ENCODE data around the gene MEN1. TPM values are rescaled to one million over a fixed set of nuclear protein-coding genes. Genes with fewer than 3 reads are reported as not detected.

Gene MEN1
- total and polyA plus RNA-seq, 10 donors, result 17.8 to 33.6 (median 27.2) TPM

DNA sequence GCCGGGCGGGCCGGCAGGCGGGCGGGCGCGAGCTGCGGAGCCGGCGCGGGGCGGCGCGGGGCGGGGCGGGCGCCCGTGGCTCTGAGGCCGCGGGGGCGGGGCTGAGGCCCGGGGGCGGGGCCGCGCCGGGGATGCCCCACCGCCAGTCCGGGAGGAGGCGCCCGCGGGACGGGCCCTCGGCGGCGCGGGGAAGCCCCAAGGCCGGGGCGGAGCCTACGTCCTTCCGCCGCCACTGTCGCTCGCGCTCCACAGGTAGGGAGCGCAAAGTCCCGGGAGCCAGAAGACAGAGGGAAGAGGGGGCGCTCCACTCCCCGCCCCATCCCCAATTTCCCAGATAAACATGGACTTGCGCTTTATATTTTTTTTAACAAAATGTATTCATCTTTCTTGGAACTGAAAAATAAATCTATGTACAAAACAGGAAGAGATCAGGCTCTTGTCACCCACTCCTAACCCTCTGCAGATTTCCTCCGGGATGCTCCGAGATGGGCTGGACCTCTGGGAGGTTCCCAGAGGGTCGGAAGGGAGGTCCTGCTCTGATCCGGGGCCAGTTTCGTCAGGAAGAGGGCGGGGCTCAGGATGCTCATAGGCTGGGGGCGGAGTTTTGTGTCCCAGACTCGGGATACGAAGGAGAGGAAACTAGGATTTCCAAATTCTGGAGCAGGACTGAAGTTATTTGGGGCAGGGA, 7.0 kb downstream of the MEN1 start, which contains the start of gene MAP4K2:
Gene MAP4K2, minus strand, starts transcription at position 57 of the 688 bp plus-strand sequence. CDS start 65 bp downstream, outside the sequence.
- WGBS, 5 donors, result 0 to 1% (median 1%) methylated on average over 23 to 58 of the region's 58 CpGs
- peak; percentile 65 to 77 (median 77) for TF ChIP-seq POLR2AphosphoS5 (IDR thresholded peaks at IDR 0.05)
- TF ChIP-seq POLR2A (IDR thresholded peaks at IDR 0.05), result no peak
- TF ChIP-seq, protein P1, sequence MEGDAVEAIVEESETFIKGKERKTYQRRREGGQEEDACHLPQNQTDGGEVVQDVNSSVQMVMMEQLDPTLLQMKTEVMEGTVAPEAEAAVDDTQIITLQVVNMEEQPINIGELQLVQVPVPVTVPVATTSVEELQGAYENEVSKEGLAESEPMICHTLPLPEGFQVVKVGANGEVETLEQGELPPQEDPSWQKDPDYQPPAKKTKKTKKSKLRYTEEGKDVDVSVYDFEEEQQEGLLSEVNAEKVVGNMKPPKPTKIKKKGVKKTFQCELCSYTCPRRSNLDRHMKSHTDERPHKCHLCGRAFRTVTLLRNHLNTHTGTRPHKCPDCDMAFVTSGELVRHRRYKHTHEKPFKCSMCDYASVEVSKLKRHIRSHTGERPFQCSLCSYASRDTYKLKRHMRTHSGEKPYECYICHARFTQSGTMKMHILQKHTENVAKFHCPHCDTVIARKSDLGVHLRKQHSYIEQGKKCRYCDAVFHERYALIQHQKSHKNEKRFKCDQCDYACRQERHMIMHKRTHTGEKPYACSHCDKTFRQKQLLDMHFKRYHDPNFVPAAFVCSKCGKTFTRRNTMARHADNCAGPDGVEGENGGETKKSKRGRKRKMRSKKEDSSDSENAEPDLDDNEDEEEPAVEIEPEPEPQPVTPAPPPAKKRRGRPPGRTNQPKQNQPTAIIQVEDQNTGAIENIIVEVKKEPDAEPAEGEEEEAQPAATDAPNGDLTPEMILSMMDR (IDR thresholded peaks at IDR 0.05 in 8 of 11, conservative IDR thresholded peaks at IDR 0.05 in 3 of 11), result peak in 5 of 11 experiments; percentile 12 to 35 (median 27)
- H3K4me1 ChIP-seq, result peaks cover 45 to 85% (median 59%) of the 10 kb centered on the region in 6 donors
- intact Hi-C loops (cut with DNase I; ENCODE audit: low total_unique reads), result no loop called here
- peak within 1 kb of the TSS; percentile 56 to 95 (median 70) for H3K4me3 ChIP-seq
- peak within 1 kb of the TSS; percentile 79 to 94 (median 88) for H3K27ac ChIP-seq
- DNase-seq, result peak; percentile 98
- H3K36me3 ChIP-seq, result peaks cover 0 to 72% (median 25%) of the 10 kb centered on the region in 6 donors
- H3K27me3 ChIP-seq (replicated peaks in 1 of 7), result no peaks in the 10 kb centered on the region
- no peaks in the 10 kb centered on the region for H3K9me3 ChIP-seq

DNA sequence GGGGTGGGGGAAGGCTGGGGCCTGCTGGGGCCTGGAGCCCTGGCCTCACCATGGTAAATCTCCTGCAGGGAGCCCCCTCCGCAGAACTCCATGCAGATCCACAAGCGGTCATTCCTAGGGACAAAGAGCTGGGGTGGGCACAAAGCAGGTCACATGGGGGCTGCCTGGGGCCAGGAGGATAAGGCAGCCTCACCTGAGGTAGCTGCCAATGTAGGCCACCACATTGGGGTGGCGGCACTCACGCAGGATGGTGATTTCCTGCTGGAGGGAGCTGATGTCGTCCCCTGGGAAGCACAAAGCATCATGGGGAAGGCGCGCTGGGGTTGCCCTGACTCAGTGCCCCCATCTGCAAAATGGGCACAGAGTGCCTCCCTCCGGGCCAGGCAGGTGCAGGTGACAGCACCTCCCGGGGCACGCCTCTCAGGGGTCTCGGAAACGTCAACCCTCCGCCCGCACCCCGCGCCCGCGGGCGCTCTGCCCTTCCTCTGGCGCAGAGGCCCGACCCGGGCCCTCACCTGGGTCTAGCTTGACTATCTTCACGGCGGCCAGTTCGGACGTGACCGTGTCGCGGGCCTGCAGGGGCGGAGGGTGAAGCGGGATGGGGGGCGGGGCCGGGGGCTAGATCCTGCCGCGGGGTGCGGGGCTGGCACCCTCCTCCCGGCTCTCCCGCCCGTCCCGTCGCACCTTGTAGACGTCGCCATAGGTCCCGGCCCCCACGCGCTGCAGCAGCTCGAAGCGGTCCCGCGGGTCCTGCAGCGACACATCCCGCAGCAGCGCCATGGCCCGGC, 7.8 kb downstream of the MEN1 start:
- peaks cover 45 to 85% (median 64%) of the 10 kb centered on the region in 6 donors for H3K4me1 ChIP-seq
- peak overlapping the region; percentile 59 to 94 (median 85) for H3K27ac ChIP-seq
- DNase-seq, result peak; percentile 78
- 3 to 9% (median 6%) methylated on average over 20 to 54 of the region's 54 CpGs for WGBS, 5 donors
- TF ChIP-seq POLR2AphosphoS5 (IDR thresholded peaks at IDR 0.05) (peak in 2 of 3 donors; percentile 28 to 48), POLR2A (IDR thresholded peaks at IDR 0.05) (no peak)
- H3K4me3 ChIP-seq, result peak overlapping the region; percentile 56 to 95 (median 68)
- no peaks in the 10 kb centered on the region for H3K9me3 ChIP-seq
- H3K27me3 ChIP-seq (replicated peaks in 1 of 7), result no peaks in the 10 kb centered on the region
- intact Hi-C loops (cut with DNase I; ENCODE audit: low total_unique reads), result no loop called here
- peaks cover 0 to 73% (median 26%) of the 10 kb centered on the region in 6 donors for H3K36me3 ChIP-seq

DNA sequence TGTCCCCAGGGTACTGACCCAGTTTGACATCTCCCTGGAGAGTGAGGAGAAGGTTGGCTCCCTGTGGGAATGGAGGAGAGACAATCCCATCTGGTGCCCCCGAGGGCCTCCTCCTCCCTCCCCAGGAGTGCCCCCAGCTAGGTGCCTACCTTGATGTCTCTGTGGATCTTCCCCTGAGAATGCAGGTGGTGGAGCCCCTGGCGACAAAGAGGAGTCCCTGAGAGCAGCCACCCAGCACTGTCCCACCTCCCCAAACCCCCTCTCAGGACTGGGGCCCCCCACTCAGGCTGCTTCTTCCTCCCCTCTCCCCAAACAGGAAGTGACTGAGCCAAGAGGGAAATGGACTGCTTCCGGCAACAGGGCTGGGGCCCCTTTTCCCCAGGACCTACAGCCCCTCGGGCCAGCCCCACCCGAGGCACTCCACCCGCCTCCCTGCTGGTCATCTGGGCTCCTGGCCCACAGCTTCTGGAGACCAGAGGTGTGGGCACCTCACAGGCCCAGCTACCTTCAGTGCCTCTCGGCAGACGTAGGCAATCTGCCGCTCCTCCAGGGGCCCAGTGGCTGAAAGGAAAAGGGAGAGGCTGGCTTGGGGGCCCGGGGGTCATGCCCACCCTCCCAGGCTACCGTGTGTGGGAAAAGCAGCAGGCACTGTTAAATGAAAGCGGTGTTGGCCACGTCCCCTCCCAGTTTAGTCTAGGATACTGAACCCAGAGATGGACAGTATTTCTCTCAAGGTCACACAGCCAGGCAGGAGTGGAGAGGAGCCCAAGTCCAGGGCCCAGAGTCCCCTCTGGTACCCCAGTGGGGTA, 8.6 kb downstream of the MEN1 start:
- H3K27me3 ChIP-seq (replicated peaks in 1 of 7), result no peaks in the 10 kb centered on the region
- peak overlapping the region; percentile 56 to 95 (median 68) for H3K4me3 ChIP-seq
- H3K4me1 ChIP-seq, result peaks cover 45 to 85% (median 68%) of the 10 kb centered on the region in 6 donors
- peak overlapping the region; percentile 59 to 94 (median 85) for H3K27ac ChIP-seq
- peaks cover 0 to 73% (median 33%) of the 10 kb centered on the region in 6 donors for H3K36me3 ChIP-seq
- TF ChIP-seq POLR2AphosphoS5 (IDR thresholded peaks at IDR 0.05) (peak in 2 of 3 donors; percentile 22 to 28), POLR2A (IDR thresholded peaks at IDR 0.05) (no peak)
- TF ChIP-seq, protein P1 (IDR thresholded peaks at IDR 0.05 in 8 of 11, conservative IDR thresholded peaks at IDR 0.05 in 3 of 11), result no peak
- peak; percentile 81 for DNase-seq
- no peaks in the 10 kb centered on the region for H3K9me3 ChIP-seq
- 16 to 27% (median 23%) methylated on average over 11 to 13 of the region's 13 CpGs for WGBS, 5 donors
- intact Hi-C loops (cut with DNase I; ENCODE audit: low total_unique reads), result no loop called here

GRCh38 chr11:64801158-64801464, 9.2 kb downstream of the MEN1 start:
- intact Hi-C loops (cut with DNase I; ENCODE audit: low total_unique reads), result no loop called here
- DNase-seq, result peak; percentile 85
- H3K36me3 ChIP-seq, result peaks cover 0 to 73% (median 39%) of the 10 kb centered on the region in 6 donors
- 36 to 61% (median 47%) methylated on average over 7 to 9 of the region's 9 CpGs for WGBS, 5 donors
- H3K27ac ChIP-seq, result peak overlapping the region; percentile 59 to 94 (median 85)
- no peaks in the 10 kb centered on the region for H3K9me3 ChIP-seq
- TF ChIP-seq POLR2AphosphoS5 (IDR thresholded peaks at IDR 0.05) (peak in 1 of 3 donors; percentile 44), POLR2A (IDR thresholded peaks at IDR 0.05) (no peak)
- TF ChIP-seq, protein P1 (IDR thresholded peaks at IDR 0.05 in 8 of 11, conservative IDR thresholded peaks at IDR 0.05 in 3 of 11), result no peak
- peak overlapping the region in 3 of 8 donors; percentile 73 to 95 (median 84) for H3K4me3 ChIP-seq
- no peaks in the 10 kb centered on the region for H3K27me3 ChIP-seq (replicated peaks in 1 of 7)
- peaks cover 50 to 90% (median 74%) of the 10 kb centered on the region in 6 donors for H3K4me1 ChIP-seq

Data from spleen (tissue), 11 donors.